Uterus (tissue), 2 donors: ENCODE data around the gene E2F1.

Source experiments
- POLR2A ChIP-seq, 2 donors: fragments of 450-650 bp; IDR thresholded peaks; one replicate each; pipeline ENCODE4 v1.6.1; 2016; ENCODE audit warnings: antibody characterized with exemption in 2 of 2, mild to moderate bottlenecking in 1 of 2, moderate library complexity in 1 of 2
- TF ChIP-seq, protein P1 (sequence below), 4 experiments: fragments of 200-600 bp in 2 of 4; fragments of 450-650 bp in 2 of 4; sonication (generic) in 2 of 4; IDR thresholded peaks; one replicate each; pipeline ENCODE4 v1.5.1; 2016 to 2019; ENCODE audit warnings: antibody characterized with exemption in 4 of 4, mild to moderate bottlenecking in 2 of 4, moderate library complexity in 1 of 4

DNA sequence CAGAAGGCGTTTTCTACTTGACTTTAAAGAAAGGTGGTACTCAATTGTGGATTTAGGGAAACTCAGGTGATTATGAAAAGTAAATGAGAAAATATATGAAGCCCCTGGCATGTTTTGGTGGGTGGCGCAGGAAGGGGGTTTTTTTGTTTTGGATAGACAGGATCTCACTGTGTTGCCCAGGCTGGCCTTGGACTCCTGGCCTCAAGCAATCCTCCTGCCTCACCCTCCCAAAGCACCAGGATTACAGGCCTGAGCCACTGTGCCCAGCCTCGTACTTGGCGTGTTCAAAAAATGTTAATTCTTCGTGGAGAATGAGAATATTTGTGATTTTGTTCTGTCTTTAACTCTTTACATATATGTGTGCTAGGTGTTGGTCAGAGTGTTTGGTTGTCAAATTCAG is 56.2 kb downstream of the E2F1 start:
- no peak for TF ChIP-seq POLR2A (IDR thresholded peaks at IDR 0.05)
- TF ChIP-seq, protein P1, sequence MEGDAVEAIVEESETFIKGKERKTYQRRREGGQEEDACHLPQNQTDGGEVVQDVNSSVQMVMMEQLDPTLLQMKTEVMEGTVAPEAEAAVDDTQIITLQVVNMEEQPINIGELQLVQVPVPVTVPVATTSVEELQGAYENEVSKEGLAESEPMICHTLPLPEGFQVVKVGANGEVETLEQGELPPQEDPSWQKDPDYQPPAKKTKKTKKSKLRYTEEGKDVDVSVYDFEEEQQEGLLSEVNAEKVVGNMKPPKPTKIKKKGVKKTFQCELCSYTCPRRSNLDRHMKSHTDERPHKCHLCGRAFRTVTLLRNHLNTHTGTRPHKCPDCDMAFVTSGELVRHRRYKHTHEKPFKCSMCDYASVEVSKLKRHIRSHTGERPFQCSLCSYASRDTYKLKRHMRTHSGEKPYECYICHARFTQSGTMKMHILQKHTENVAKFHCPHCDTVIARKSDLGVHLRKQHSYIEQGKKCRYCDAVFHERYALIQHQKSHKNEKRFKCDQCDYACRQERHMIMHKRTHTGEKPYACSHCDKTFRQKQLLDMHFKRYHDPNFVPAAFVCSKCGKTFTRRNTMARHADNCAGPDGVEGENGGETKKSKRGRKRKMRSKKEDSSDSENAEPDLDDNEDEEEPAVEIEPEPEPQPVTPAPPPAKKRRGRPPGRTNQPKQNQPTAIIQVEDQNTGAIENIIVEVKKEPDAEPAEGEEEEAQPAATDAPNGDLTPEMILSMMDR (IDR thresholded peaks at IDR 0.05) = no peak
